Hepatocyte (in vitro differentiated cells): ENCODE measurements around the gene BCL2L12. TPM values are rescaled to one million over a fixed set of nuclear protein-coding genes. Genes with fewer than 3 reads are reported as not detected.
A peak's percentile ranks its signal among the peaks of the same experiment; 100 is the strongest.

Experiments
- DNase-seq: peaks from one replicate; pipeline ENCODE4 v3.0.0-alpha.2; 2016; ENCODE audit warnings: low spot score
- H2AFZ ChIP-seq: fragments of 200-600 bp; sonication (generic); 2 replicates; pipeline ENCODE4 v1.6.0; 2016; ENCODE audit warnings: antibody characterized with exemption, mild to moderate bottlenecking
- H3K27ac ChIP-seq: fragments of 200-600 bp; sonication (generic); 2 replicates; pipeline ENCODE4 v1.5.1; 2016; ENCODE audit warnings: mild to moderate bottlenecking
- H3K27me3 ChIP-seq: fragments of 200-600 bp; sonication (generic); 2 replicates; pipeline ENCODE4 v1.6.1; 2016
- H3K36me3 ChIP-seq: fragments of 200-600 bp; sonication (generic); replicated peaks from 2 replicates; pipeline ENCODE4 v1.5.1; 2016; ENCODE audit warnings: low read depth; ENCODE audit not compliant: insufficient read depth
- H3K4me1 ChIP-seq: fragments of 200-600 bp; sonication (generic); 2 replicates; pipeline ENCODE4 v1.5.1; 2016; ENCODE audit warnings: mild to moderate bottlenecking, moderate library complexity; ENCODE audit not compliant: insufficient read depth
- H3K4me2 ChIP-seq: fragments of 200-600 bp; sonication (generic); 2 replicates; pipeline ENCODE4 v1.6.0; 2016
- H3K4me3 ChIP-seq: fragments of 200-600 bp; sonication (generic); 2 replicates; pipeline ENCODE4 v1.5.1; 2016; ENCODE audit warnings: mild to moderate bottlenecking
- H3K79me2 ChIP-seq: fragments of 200-600 bp; sonication (generic); 2 replicates; pipeline ENCODE4 v1.6.0; 2017; ENCODE audit warnings: mild to moderate bottlenecking
- H3K9me2 ChIP-seq: fragments of 200-600 bp; sonication (generic); replicated peaks from 2 replicates; pipeline ENCODE4 v1.6.0; 2017; ENCODE audit warnings: mild to moderate bottlenecking; ENCODE audit not compliant: insufficient read depth
- H3K9me3 ChIP-seq: fragments of 200-600 bp; sonication (generic); 2 replicates; pipeline ENCODE4 v1.5.1; 2016; ENCODE audit warnings: low read depth, mild to moderate bottlenecking
- H4K20me1 ChIP-seq: fragments of 200-600 bp; sonication (generic); 2 replicates; pipeline ENCODE4 v1.6.0; 2016; ENCODE audit warnings: mild to moderate bottlenecking; ENCODE audit not compliant: insufficient read depth, poor library complexity, severe bottlenecking
- EZH2 ChIP-seq: fragments of 200-600 bp; sonication (generic); IDR thresholded peaks from 2 replicates; pipeline ENCODE4 v1.6.1; 2016; ENCODE audit warnings: antibody characterized with exemption, mild to moderate bottlenecking, borderline replicate concordance
- EZH2phosphoT487 ChIP-seq: fragments of 200-600 bp; sonication (generic); IDR thresholded peaks from one replicate; pipeline ENCODE4 v1.6.1; 2018; ENCODE audit warnings: antibody characterized with exemption, mild to moderate bottlenecking, low read depth, moderate library complexity; ENCODE audit not compliant: unreplicated experiment, severe bottlenecking
- WGBS: methylation state at CpG from one replicate; pipeline ENCODE4 v1.1.6; 2016; ENCODE audit warnings: low lambda C conversion rate; ENCODE audit errors: missing lambda C conversion rate; 5-methylcytosine and 5-hydroxymethylcytosine counted together
- polyA plus RNA-seq: library from polyadenylated mRNA; unstranded; fragments of >200 nt; fragmentation: Nextera tagmentation; extraction: Ambion mirVana; gene quantifications from 2 replicates; pipeline ENCODE4 v1.2.1, GENCODE V29; 2016
- total RNA-seq: library from RNA; depleted of rRNA; stranded (reverse); fragments of >200 nt; gene quantifications from 2 replicates; pipeline ENCODE4 v1.2.3, GENCODE V29; 2014
- TF ChIP-seq, protein P1 (sequence below): fragments of 200-600 bp; sonication (generic); IDR thresholded peaks from 2 replicates; pipeline ENCODE4 v1.5.1; 2016; ENCODE audit warnings: antibody characterized with exemption, mild to moderate bottlenecking; ENCODE audit not compliant: poor library complexity

Gene BCL2L12
- total and polyA plus RNA-seq, 2 experiments from 2014 or later, result 4.9 to 28.3 TPM

DNA sequence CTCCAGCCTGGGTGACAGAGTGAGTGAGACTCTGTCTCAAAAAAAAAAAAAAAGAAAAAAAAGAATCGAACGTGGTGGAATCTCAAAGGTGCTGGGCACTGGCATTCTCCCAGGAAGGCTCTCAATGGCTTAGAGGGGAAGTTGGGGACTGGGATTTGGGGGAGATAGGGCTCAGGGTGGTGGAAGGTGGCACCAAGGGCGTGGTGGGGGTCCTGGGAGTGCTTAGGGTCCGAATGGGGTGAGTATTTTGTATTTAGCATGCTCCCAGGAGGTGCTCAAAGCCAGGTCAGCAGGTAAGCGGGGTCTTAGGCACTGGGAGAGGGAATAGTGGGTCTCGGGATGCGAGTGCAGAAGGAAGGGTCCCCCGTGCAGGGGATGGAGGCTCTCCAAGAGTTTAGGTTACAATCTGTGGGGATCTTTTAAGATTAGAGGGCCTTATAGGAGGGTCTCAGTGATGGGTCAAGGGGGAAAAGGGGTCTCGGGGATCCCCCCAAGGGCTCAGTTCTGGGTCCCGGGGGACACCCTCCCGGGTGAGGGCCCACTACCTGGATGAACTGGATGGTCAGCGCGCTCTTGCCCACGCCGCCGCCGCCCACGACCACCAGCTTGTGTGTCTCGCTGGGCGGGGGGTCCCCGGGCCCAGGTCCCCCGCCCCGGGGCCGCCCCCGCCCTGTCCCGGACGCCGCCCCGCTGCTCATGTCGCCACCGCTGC is 26.2 kb upstream of the BCL2L12 start:
- Histone ChIP-seq H3K27ac (peak overlapping the region; percentile 78), H3K4me2 (peak overlapping the region; percentile 77), H3K79me2 (peaks cover 24% of the 10 kb centered on the region), H3K36me3 (no peaks in the 10 kb centered on the region), H2AFZ (no peak overlapping the region), H3K4me1 (peaks cover 38% of the 10 kb centered on the region), H3K4me3 (peak overlapping the region; percentile 22), H3K9me3 (no peaks in the 10 kb centered on the region), H4K20me1 (peaks cover 9% of the 10 kb centered on the region), H3K27me3 (no peaks in the 10 kb centered on the region), H3K9me2 (no peaks in the 10 kb centered on the region)
- WGBS, result 24% methylated on average over 12 of the region's 31 CpGs
- no peak for DNase-seq
- TF ChIP-seq EZH2phosphoT487, result no peak
- TF ChIP-seq, protein P1, sequence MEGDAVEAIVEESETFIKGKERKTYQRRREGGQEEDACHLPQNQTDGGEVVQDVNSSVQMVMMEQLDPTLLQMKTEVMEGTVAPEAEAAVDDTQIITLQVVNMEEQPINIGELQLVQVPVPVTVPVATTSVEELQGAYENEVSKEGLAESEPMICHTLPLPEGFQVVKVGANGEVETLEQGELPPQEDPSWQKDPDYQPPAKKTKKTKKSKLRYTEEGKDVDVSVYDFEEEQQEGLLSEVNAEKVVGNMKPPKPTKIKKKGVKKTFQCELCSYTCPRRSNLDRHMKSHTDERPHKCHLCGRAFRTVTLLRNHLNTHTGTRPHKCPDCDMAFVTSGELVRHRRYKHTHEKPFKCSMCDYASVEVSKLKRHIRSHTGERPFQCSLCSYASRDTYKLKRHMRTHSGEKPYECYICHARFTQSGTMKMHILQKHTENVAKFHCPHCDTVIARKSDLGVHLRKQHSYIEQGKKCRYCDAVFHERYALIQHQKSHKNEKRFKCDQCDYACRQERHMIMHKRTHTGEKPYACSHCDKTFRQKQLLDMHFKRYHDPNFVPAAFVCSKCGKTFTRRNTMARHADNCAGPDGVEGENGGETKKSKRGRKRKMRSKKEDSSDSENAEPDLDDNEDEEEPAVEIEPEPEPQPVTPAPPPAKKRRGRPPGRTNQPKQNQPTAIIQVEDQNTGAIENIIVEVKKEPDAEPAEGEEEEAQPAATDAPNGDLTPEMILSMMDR, result no peak
- no peak for TF ChIP-seq EZH2

DNA sequence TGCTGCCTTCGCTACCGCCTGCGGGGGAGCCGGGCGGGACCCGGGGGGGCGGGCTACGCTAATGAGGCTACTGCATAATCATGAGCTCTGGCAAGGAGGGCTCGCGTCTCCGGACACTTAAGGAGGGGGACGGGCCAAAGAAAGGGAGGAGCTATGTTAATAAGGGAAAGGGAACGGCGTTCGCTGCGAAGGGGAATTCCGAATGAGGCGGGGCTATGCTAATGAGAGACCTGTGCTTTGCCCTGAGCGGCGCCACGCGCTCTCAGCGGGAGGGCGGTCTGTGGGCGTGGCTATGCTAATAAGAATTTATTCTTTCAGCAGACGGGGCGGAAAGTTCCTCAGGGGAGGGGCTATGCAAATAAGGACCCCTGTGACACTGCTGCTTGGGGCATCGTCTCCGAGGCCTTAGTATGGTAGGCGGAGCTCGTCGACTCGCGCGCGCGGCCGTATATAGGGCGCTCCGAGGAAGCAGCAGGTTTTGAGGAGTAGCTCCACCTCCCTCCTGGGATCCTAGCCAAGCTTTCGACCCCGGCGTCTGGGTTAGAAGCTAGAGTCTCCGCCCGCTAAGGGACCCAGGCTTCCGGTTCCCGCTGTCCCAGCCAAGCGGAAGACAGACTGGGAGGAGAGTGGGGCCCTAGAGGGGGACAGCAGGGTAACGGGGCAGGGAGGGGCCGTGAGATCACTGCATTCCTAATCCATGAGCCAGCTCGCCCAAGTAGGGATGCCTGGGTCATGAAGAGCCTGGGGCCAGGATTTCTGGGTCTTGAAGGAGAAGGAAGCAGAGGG is 25.4 kb upstream of the BCL2L12 start, which contains the start of gene RRAS:
Gene RRAS (minus strand): TSS at position 31 of the 786 bp plus-strand sequence. CDS start 45 bp downstream, outside the sequence.
- Histone ChIP-seq H3K4me3 (peak within 1 kb of the TSS; percentile 22), H3K9me3 (no peaks in the 10 kb centered on the region), H2AFZ (no peak within 1 kb of the TSS), H3K36me3 (no peaks in the 10 kb centered on the region), H3K27ac (peak within 1 kb of the TSS; percentile 100), H3K4me1 (peaks cover 38% of the 10 kb centered on the region), H3K27me3 (no peaks in the 10 kb centered on the region), H3K9me2 (no peaks in the 10 kb centered on the region), H3K79me2 (peaks cover 32% of the 10 kb centered on the region), H3K4me2 (peak within 1 kb of the TSS; percentile 79), H4K20me1 (peaks cover 9% of the 10 kb centered on the region)
- under 1% methylated on average over 43 of the region's 51 CpGs for WGBS
- TF ChIP-seq EZH2phosphoT487, result no peak
- TF ChIP-seq, protein P1, result no peak
- no peak for TF ChIP-seq EZH2
- peak; percentile 100 for DNase-seq

DNA sequence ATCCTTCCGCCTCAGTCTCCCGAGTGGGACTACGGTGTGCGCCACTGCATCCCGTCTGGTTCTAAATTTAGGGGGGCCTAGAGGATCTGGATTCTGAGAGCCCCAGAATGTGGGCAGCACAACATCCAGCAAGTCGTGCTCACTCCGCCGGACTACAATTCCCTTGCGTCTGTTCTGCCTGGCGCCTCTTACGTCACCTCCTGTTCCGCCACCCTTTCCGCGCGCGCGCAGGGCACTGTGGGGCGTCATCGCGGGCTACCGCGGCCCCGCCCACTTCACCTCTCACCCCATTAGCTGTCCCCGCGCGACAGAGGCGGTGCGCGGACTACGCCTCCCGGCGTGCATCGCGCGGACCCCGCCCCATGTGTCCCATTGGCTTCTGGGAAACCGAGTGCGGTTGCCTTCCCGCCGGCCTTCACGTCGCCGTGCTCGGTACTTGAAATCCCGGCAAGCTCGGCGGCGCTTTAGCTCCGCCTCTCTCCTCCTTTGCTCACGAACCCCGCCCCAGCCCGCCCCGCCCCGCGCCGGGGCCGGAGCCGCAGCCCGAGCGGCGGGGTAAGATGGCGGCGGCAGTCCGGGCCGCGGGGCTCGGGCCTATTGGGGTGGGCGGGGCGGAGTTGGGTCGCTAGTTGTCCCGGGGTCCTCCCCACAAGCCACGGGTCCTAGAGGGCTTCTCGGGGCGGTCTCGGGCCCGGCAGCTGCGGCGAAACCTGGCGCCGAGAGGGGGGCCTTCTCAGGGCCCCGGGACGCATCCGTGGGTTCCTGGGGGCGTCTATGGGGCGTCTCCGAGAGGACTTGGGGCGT is 23.8 kb upstream of the BCL2L12 start, which contains the start of gene SCAF1:
Gene SCAF1 (plus strand): TSS at position 522 of the 804 bp plus-strand sequence. CDS start 2,818 bp downstream, outside the sequence.
- no peaks in the 10 kb centered on the region for H3K9me2 ChIP-seq
- peaks cover 48% of the 10 kb centered on the region for H3K79me2 ChIP-seq
- H3K27ac ChIP-seq, result peak within 1 kb of the TSS; percentile 100
- H3K36me3 ChIP-seq, result no peaks in the 10 kb centered on the region
- H2AFZ ChIP-seq, result peak within 1 kb of the TSS; percentile 39
- whole genome bisulfite sequencing, result 2% methylated on average over 35 of the region's 87 CpGs
- DNase-seq, result peak; percentile 100
- H3K27me3 ChIP-seq, result no peaks in the 10 kb centered on the region
- peaks cover 9% of the 10 kb centered on the region for H4K20me1 ChIP-seq
- TF ChIP-seq EZH2phosphoT487, result no peak
- TF ChIP-seq, protein P1, result no peak
- no peak for TF ChIP-seq EZH2
- peaks cover 38% of the 10 kb centered on the region for H3K4me1 ChIP-seq
- peak within 1 kb of the TSS; percentile 75 for H3K4me3 ChIP-seq
- H3K9me3 ChIP-seq, result no peaks in the 10 kb centered on the region
- H3K4me2 ChIP-seq, result peak within 1 kb of the TSS; percentile 94
